Measurements from ENCODE around the gene SLC49A3. TPM values are rescaled to one million over a fixed set of nuclear protein-coding genes. Genes with fewer than 3 reads are reported as not detected.

The SLC49A3 gene
- total and polyA plus RNA-seq, 7 donors: 1.6 to 3.7 (median 3.0) TPM

DNA sequence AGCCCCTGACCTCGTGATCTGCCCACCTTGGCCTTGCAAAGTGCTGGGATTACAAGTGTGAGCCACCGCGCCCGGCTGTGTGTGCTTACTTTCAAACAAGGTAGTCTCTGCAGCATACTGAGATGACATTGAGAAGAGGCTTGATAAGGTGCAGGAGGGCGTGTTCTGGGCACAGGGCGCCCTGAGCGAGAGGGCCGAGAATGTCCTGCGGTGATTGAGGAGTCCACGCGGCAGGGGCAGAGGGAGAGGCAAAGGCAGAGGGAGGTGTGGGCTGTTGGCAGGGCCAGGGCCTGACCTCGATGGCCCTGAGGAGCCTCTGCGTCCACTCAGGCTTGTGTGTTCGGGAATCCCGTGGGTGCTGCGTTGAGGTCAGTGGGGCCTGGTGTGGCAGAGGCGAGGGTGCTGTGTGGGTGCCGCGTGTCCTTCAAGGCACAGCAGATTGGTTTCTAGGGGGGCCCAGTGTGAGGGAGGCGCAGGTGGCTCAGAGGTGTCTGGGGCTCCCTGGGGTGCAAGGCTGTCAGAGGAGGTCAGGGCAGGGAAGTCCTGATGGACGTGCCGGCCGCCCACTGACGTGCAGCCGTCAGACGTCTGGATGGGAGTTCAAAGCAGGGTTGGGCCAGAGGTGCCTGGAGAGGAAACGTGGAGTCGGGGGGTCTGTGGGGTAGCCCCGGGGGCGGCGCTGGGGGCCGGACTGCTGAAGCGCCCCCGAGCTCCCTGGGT is 28.8 kb upstream of the SLC49A3 start:
- Histone ChIP-seq H3K27me3 (ENCODE audit: insufficient read depth in 3 of 3, low read length in 2 of 3) (no peaks in the 10 kb centered on the region), H3K4me1 (no peaks in the 10 kb centered on the region), H3K27ac (no peak overlapping the region), H3K9me3 (no peaks in the 10 kb centered on the region), H3K36me3 (ENCODE audit: insufficient read depth in 1 of 2, low read depth in 1 of 2) (no peaks in the 10 kb centered on the region), H3K4me3 (no peak overlapping the region)
- TF ChIP-seq, protein P1, sequence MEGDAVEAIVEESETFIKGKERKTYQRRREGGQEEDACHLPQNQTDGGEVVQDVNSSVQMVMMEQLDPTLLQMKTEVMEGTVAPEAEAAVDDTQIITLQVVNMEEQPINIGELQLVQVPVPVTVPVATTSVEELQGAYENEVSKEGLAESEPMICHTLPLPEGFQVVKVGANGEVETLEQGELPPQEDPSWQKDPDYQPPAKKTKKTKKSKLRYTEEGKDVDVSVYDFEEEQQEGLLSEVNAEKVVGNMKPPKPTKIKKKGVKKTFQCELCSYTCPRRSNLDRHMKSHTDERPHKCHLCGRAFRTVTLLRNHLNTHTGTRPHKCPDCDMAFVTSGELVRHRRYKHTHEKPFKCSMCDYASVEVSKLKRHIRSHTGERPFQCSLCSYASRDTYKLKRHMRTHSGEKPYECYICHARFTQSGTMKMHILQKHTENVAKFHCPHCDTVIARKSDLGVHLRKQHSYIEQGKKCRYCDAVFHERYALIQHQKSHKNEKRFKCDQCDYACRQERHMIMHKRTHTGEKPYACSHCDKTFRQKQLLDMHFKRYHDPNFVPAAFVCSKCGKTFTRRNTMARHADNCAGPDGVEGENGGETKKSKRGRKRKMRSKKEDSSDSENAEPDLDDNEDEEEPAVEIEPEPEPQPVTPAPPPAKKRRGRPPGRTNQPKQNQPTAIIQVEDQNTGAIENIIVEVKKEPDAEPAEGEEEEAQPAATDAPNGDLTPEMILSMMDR (IDR thresholded peaks at IDR 0.05): no peak
- DNase-seq (no peak), ATAC-seq (no peak)
- 84 to 89% (median 88%) methylated on average over 29 to 34 of the region's 34 CpGs for WGBS, 3 donors
- intact Hi-C loops (cut with DNase I): no loop called here

DNA sequence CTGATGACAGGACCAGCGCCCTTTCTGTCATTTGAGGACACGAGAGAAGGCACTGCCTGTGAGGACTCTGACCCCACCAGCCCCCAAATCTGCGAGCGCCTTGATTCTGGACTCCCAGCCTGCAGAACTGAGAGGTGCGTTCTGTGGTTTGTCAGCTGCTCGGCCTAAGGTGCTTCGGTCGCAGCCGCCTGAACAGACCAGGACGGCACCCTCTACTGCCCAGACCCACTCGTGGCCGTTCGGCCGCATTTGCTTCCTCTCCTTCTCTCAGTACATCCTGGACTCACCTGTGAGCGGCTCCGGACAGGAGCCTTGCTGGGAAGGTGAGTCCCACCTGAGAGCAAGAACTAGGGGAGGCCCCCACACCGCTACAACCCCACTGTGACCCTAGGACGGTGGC is 25.1 kb upstream of the SLC49A3 start:
- Histone ChIP-seq H3K4me3 (no peak overlapping the region), H3K27ac (no peak overlapping the region), H3K36me3 (ENCODE audit: insufficient read depth in 1 of 2, low read depth in 1 of 2) (peaks cover 0 to 4% of the 10 kb centered on the region in 2 donors), H3K9me3 (no peaks in the 10 kb centered on the region), H3K27me3 (ENCODE audit: insufficient read depth in 3 of 3, low read length in 2 of 3) (no peaks in the 10 kb centered on the region), H3K4me1 (no peaks in the 10 kb centered on the region)
- no peak for DNase-seq
- TF ChIP-seq, protein P1 (IDR thresholded peaks at IDR 0.05): no peak
- ATAC-seq: no peak
- intact Hi-C loops (cut with DNase I): no loop called here
- WGBS, 3 donors: 90 to 95% (median 93%) methylated on average over 18 of the region's 18 CpGs

DNA sequence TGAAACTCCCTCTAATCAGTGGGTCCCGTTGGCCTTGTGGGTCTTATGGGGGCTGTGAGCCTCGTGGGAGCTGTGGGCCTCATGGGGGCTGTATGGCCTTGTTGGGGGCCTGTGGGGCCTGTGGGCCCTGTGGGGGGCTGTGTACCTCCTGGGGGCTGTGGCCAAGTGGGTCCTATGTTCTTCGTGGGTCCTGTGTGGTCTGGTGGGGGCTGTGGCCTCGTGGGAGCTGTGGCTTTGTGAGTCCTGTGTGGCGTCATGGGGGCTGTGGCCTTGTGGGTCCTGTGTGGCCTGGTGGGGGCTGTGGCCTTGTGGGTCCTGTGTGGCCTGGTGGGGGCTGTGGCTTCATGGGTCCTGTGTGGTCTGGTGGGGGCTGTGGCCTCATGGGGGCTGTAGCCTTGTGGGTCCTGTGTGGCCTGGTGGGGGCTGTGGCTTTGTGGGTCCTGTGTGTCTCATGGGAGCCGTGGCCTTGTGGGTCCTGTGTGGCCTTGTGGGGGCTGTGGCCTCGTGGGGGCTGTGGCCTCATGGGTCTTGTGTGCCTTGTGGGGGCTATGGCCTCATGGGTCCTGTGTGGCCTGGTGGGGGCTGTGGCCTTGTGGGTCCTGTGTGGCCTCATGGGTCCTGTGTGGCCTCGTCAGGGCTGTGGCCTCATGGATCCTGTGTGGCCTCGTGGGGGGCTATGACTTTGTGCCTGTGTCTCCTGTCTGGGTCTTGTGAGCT is 24.1 kb upstream of the SLC49A3 start:
- DNase-seq: no peak
- ATAC-seq: no peak
- Histone ChIP-seq H3K27me3 (ENCODE audit: insufficient read depth in 3 of 3, low read length in 2 of 3) (no peaks in the 10 kb centered on the region), H3K9me3 (no peaks in the 10 kb centered on the region), H3K36me3 (ENCODE audit: insufficient read depth in 1 of 2, low read depth in 1 of 2) (peaks cover 0 to 4% of the 10 kb centered on the region in 2 donors), H3K4me1 (peaks cover 4% of the 10 kb centered on the region), H3K27ac (no peak overlapping the region), H3K4me3 (no peak overlapping the region)
- intact Hi-C loops (cut with DNase I): no loop called here
- WGBS, 3 donors: 84 to 88% (median 88%) methylated on average over 9 of the region's 9 CpGs
- TF ChIP-seq, protein P1 (IDR thresholded peaks at IDR 0.05): no peak

DNA sequence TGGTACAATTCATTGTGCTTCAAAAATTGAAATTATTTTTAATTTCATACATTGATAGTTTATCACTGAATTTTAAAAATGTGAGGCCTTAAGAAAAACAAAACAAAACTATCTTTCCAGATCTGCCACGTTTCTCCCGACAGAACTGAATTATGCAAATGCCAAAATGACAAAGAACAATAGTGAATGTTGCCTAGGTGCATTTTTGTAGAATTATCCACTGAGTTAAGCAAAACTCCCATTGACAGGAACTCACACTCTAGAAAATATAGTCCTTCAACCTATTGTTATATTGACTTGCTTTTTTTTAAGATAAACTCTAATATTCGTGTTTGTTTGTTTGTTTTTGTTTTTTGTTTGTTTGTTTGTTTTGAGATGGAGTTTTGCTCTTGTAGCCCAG is 23.1 kb upstream of the SLC49A3 start:
- Histone ChIP-seq H3K4me1 (peaks cover 9% of the 10 kb centered on the region), H3K4me3 (no peak overlapping the region), H3K36me3 (ENCODE audit: insufficient read depth in 1 of 2, low read depth in 1 of 2) (peaks cover 0 to 4% of the 10 kb centered on the region in 2 donors), H3K9me3 (no peaks in the 10 kb centered on the region), H3K27me3 (ENCODE audit: insufficient read depth in 3 of 3, low read length in 2 of 3) (no peaks in the 10 kb centered on the region), H3K27ac (no peak overlapping the region)
- DNase-seq (no peak), ATAC-seq (no peak)
- TF ChIP-seq, protein P1 (IDR thresholded peaks at IDR 0.05): no peak
- intact Hi-C loops (cut with DNase I): no loop called here
- 57 to 72% (median 71%) methylated on average over 3 of the region's 3 CpGs for WGBS, 3 donors
